Neural cell (in vitro differentiated cells): ENCODE data around the gene ANKRD28. TPM values are rescaled to one million over a fixed set of nuclear protein-coding genes. Genes with fewer than 3 reads are reported as not detected.

Experiments
- H2AFZ ChIP-seq: fragments of 200-600, 300-800 bp; sonication (generic), shearing (Covaris generic); 2 replicates; pipeline ENCODE4 v1.6.0; 2014; ENCODE audit warnings: low read depth, mild to moderate bottlenecking, antibody characterized with exemption, low read length, moderate library complexity
- H3F3A ChIP-seq: fragments of 200-600 bp; shearing (Covaris generic); 2 replicates; pipeline ENCODE4 v1.6.1; 2016; ENCODE audit warnings: mild to moderate bottlenecking, moderate library complexity, mixed read lengths, antibody characterized with exemption, low read length; ENCODE audit not compliant: insufficient read depth, poor library complexity, severe bottlenecking
- H3K27ac ChIP-seq: fragments of 200-600, 300-800 bp; sonication (generic), shearing (Covaris generic); 2 replicates; pipeline ENCODE4 v1.5.1; 2014; ENCODE audit warnings: mild to moderate bottlenecking, low read length, moderate library complexity
- H3K27me3 ChIP-seq: fragments of 300-800, 200-600 bp; sonication (generic), shearing (Covaris generic); 2 replicates; pipeline ENCODE4 v1.6.0; 2014; ENCODE audit warnings: mild to moderate bottlenecking, low read depth, low read length, moderate library complexity; ENCODE audit not compliant: insufficient read depth
- H3K36me3 ChIP-seq: fragments of 300-800, 200-600 bp; sonication (generic), shearing (Covaris generic); 2 replicates; pipeline ENCODE4 v1.5.1; 2014; ENCODE audit warnings: mild to moderate bottlenecking, antibody characterized with exemption, low read length, moderate library complexity; ENCODE audit not compliant: insufficient read depth
- H3K4me2 ChIP-seq: fragments of 300-800, 200-600 bp; sonication (generic), shearing (Covaris generic); 2 replicates; pipeline ENCODE4 v1.6.0; 2014; ENCODE audit warnings: mild to moderate bottlenecking, low read length
- H3K4me3 ChIP-seq: fragments of 300-800, 200-600 bp; sonication (generic), shearing (Covaris generic); 2 replicates; pipeline ENCODE4 v1.5.1; 2014; ENCODE audit warnings: mild to moderate bottlenecking, low read length, moderate library complexity
- H3K79me2 ChIP-seq: fragments of 200-600 bp; shearing (Covaris generic); replicated peaks from 2 replicates; pipeline ENCODE4 v1.6.0; 2014; ENCODE audit warnings: mild to moderate bottlenecking, low read length, moderate library complexity; ENCODE audit not compliant: insufficient read depth
- H3K9ac ChIP-seq: fragments of 300-800, 200-600 bp; sonication (generic), shearing (Covaris generic); 2 replicates; pipeline ENCODE4 v1.6.1; 2016; ENCODE audit warnings: mild to moderate bottlenecking, low read length, mixed read lengths
- H3K9me2 ChIP-seq: fragments of 200-600 bp; shearing (Covaris generic); 2 replicates; pipeline ENCODE4 v1.6.1; 2016; ENCODE audit warnings: mild to moderate bottlenecking, low read length, mixed read lengths; ENCODE audit not compliant: insufficient read depth
- H3K9me3 ChIP-seq: fragments of 200-600, 300-800 bp; sonication (generic), shearing (Covaris generic); 2 replicates; pipeline ENCODE4 v1.6.1; 2016; ENCODE audit warnings: mild to moderate bottlenecking, mixed run types, low read length, moderate library complexity, mixed read lengths
- H4K20me1 ChIP-seq: fragments of 200-600 bp; shearing (Covaris generic); 2 replicates; pipeline ENCODE4 v1.6.1; 2016; ENCODE audit warnings: mild to moderate bottlenecking, mixed run types; ENCODE audit not compliant: insufficient read depth
- CTCF ChIP-seq: fragments of 450-650 bp; IDR thresholded peaks from 2 replicates; pipeline ENCODE4 v1.5.1; 2014; ENCODE audit warnings: antibody characterized with exemption, mild to moderate bottlenecking, moderate library complexity; ENCODE audit not compliant: poor library complexity, severe bottlenecking
- EP300 ChIP-seq: fragments of 450-650 bp; conservative IDR thresholded peaks from 2 replicates; pipeline ENCODE4 v1.6.1; 2014; ENCODE audit warnings: antibody characterized with exemption, mild to moderate bottlenecking, moderate library complexity; ENCODE audit not compliant: poor library complexity, severe bottlenecking
- EZH2 ChIP-seq: fragments of 200-600, 300-800 bp; shearing (Covaris generic), sonication (generic); IDR thresholded peaks from 2 replicates; pipeline ENCODE4 v1.6.1; 2014; ENCODE audit warnings: antibody characterized with exemption, low read length, borderline replicate concordance, mild to moderate bottlenecking; ENCODE audit not compliant: insufficient read depth, poor library complexity, severe bottlenecking
- MXI1 ChIP-seq: fragments of 450-650 bp; conservative IDR thresholded peaks from 2 replicates; pipeline ENCODE4 v1.6.1; 2014; ENCODE audit warnings: antibody characterized with exemption, mild to moderate bottlenecking; ENCODE audit not compliant: poor library complexity, severe bottlenecking
- POLR2AphosphoS5 ChIP-seq: IDR thresholded peaks from 2 replicates; pipeline ENCODE4 v1.6.1; 2012
- RAD21 ChIP-seq: fragments of 450-650 bp; conservative IDR thresholded peaks from 2 replicates; pipeline ENCODE4 v1.6.1; 2014; ENCODE audit warnings: antibody characterized with exemption, mild to moderate bottlenecking, moderate library complexity
- REST ChIP-seq: IDR thresholded peaks from 2 replicates; pipeline ENCODE4 v1.6.1; 2012; ENCODE audit warnings: borderline replicate concordance
- SMC3 ChIP-seq: fragments of 450-650 bp; conservative IDR thresholded peaks from 2 replicates; pipeline ENCODE4 v1.6.1; 2014; ENCODE audit warnings: antibody characterized with exemption, mild to moderate bottlenecking, moderate library complexity; ENCODE audit not compliant: poor library complexity
- TAF1 ChIP-seq: IDR thresholded peaks from 2 replicates; pipeline ENCODE4 v1.6.1; 2012; ENCODE audit warnings: low read depth
- polyA plus RNA-seq: library from polyadenylated mRNA; depleted of rRNA; stranded (reverse); fragments of >200 nt; gene quantifications from 2 replicates; pipeline ENCODE4 v1.2.3, GENCODE V29; 2014

The ANKRD28 gene
- polyA plus RNA-seq, 1 donor from 2014 or later = 101 TPM

GRCh38 chr3:15723624-15723884 is 74.2 kb downstream of the ANKRD28 start:
- Histone ChIP-seq H2AFZ (no peak overlapping the region), H3K4me3 (no peak overlapping the region), H3K79me2 (no peaks in the 10 kb centered on the region), H4K20me1 (no peaks in the 10 kb centered on the region), H3F3A (no peaks in the 10 kb centered on the region), H3K9ac (no peak overlapping the region), H3K36me3 (peaks cover 16% of the 10 kb centered on the region), H3K9me3 (no peaks in the 10 kb centered on the region), H3K9me2 (no peaks in the 10 kb centered on the region), H3K27ac (no peak overlapping the region), H3K4me2 (no peak overlapping the region), H3K27me3 (no peaks in the 10 kb centered on the region)
- TF ChIP-seq MXI1 (no peak), RAD21 (no peak), EZH2 (no peak), TAF1 (no peak), SMC3 (no peak), REST (no peak), POLR2AphosphoS5 (no peak), CTCF (no peak), EP300 (no peak)

- Histone ChIP-seq H3K36me3 (peaks cover 16% of the 10 kb centered on the region), H3K9me3 (no peaks in the 10 kb centered on the region), H3F3A (no peaks in the 10 kb centered on the region), H2AFZ (no peak overlapping the region), H3K9ac (no peak overlapping the region), H3K79me2 (no peaks in the 10 kb centered on the region), H3K27ac (no peak overlapping the region), H3K4me3 (no peak overlapping the region), H4K20me1 (no peaks in the 10 kb centered on the region), H3K9me2 (no peaks in the 10 kb centered on the region), H3K27me3 (no peaks in the 10 kb centered on the region), H3K4me2 (no peak overlapping the region)
- no peak for TF ChIP-seq CTCF
- TF ChIP-seq MXI1 = no peak
- no peak for TF ChIP-seq SMC3
- no peak for TF ChIP-seq TAF1
- no peak for TF ChIP-seq REST
- no peak for TF ChIP-seq RAD21
- TF ChIP-seq POLR2AphosphoS5 = no peak
- TF ChIP-seq EZH2 = no peak
- TF ChIP-seq EP300 = no peak
Observed at GRCh38 chr3:15722877-15723623, 74.7 kb downstream of the ANKRD28 start.
